B cell (primary cell): ENCODE measurements around the gene JCAD. TPM values are rescaled to one million over a fixed set of nuclear protein-coding genes. Genes with fewer than 3 reads are reported as not detected.

Source experiments
- ATAC-seq: fragments of 200-7000 bp; cut with Tn5 transposase; one replicate; pipeline ENCODE4 v1.10.0; 2021; ENCODE audit warnings: low read depth, mild to moderate bottlenecking, moderate number of reproducible peaks, moderate library complexity
- CTCF ChIA-PET: fragments of 350-600 bp; sonication (Branson Sonifier 250); formaldehyde crosslinking; loops from one replicate; lab custom pipeline; 2021; ENCODE audit warnings: antibody characterized with exemption, inconsistent platforms; lab: Charles Lee
- POLR2A ChIA-PET: fragments of 350-600 bp; sonication (Branson Sonifier 250); formaldehyde crosslinking; loops from one replicate; lab custom pipeline; 2021; ENCODE audit warnings: antibody characterized with exemption; lab: Charles Lee
- DNase-seq: peaks from one replicate; pipeline ENCODE4 v3.0.0; 2013
- H2AFZ ChIP-seq: 2 replicates; pipeline ENCODE4 v1.6.1; 2012; ENCODE audit warnings: mild to moderate bottlenecking, low read depth, low read length; ENCODE audit not compliant: insufficient read depth, poor library complexity, severe bottlenecking
- H3K27ac ChIP-seq, 2 donors: 1 replicate in 1 of 2; 2 replicates in 1 of 2; pipeline ENCODE4 v1.5.1; 2012 to 2013; ENCODE audit warnings: low read length in 2 of 2, mild to moderate bottlenecking in 2 of 2, moderate library complexity in 1 of 2
- H3K27me3 ChIP-seq, 4 experiments: fragments of 200-600 bp in 1 of 4; sonication (generic) in 1 of 4; replicated peaks in 1 of 4; 1 replicate in 2 of 4; 2 replicates in 2 of 4; pipeline versions ENCODE4 v1.6.1 to v1.7.0; 2013 to 2016; ENCODE audit warnings: low read length in 3 of 4, mild to moderate bottlenecking in 2 of 4, mixed read lengths in 1 of 4, moderate library complexity in 1 of 4; ENCODE audit not compliant: insufficient read depth in 4 of 4, control insufficient read depth in 3 of 4; ENCODE audit errors: control extremely low read depth in 1 of 4
- H3K36me3 ChIP-seq, 2 experiments: replicated peaks in 1 of 2; 1 replicate in 1 of 2; 2 replicates in 1 of 2; pipeline versions ENCODE4 v1.6.1 to v1.7.1; 2013; ENCODE audit warnings: low read length in 1 of 2; ENCODE audit not compliant: insufficient read depth in 2 of 2, control insufficient read depth in 1 of 2; ENCODE audit errors: control extremely low read depth in 1 of 2, extremely low read depth in 1 of 2
- H3K4me1 ChIP-seq, 2 donors: fragments of 200-600 bp in 1 of 2; sonication (generic) in 1 of 2; 1 replicate in 1 of 2; 2 replicates in 1 of 2; pipeline versions ENCODE4 v1.5.1 to v1.6.1; 2013 to 2017; ENCODE audit warnings: low read length in 2 of 2; ENCODE audit not compliant: control insufficient read depth in 2 of 2, insufficient read depth in 2 of 2
- H3K4me2 ChIP-seq: replicated peaks from 2 replicates; pipeline ENCODE3; 2012; ENCODE audit warnings: mild to moderate bottlenecking, low read depth, low read length; ENCODE audit not compliant: poor library complexity, severe bottlenecking
- H3K4me3 ChIP-seq, 5 experiments: fragments of 200-600 bp in 1 of 5; sonication (generic) in 1 of 5; 1 replicate in 3 of 5; 2 replicates in 2 of 5; pipeline versions ENCODE4 v1.5.1 to v1.7.0; 2011 to 2016; ENCODE audit warnings: low read length in 4 of 5, mild to moderate bottlenecking in 4 of 5, low read depth in 2 of 5, control low read depth in 1 of 5, moderate library complexity in 1 of 5; ENCODE audit not compliant: insufficient read depth in 1 of 5; ENCODE audit errors: control extremely low read depth in 1 of 5, extremely low read depth in 1 of 5
- H3K79me2 ChIP-seq: fragments of 200-600 bp; sonication (generic); one replicate; pipeline ENCODE4 v1.6.0; 2016; ENCODE audit warnings: low read length; ENCODE audit not compliant: control insufficient read depth, insufficient read depth
- H3K9ac ChIP-seq: fragments of 200-600 bp; sonication (generic); 2 replicates; pipeline ENCODE4 v1.6.1; 2017; ENCODE audit warnings: mild to moderate bottlenecking, low read length, moderate library complexity
- H3K9me3 ChIP-seq, 3 donors: one replicate each; pipeline versions ENCODE4 v1.6.1 to v1.7.1; 2013; ENCODE audit warnings: low read length in 2 of 3; ENCODE audit not compliant: control insufficient read depth in 2 of 3, insufficient read depth in 1 of 3; ENCODE audit errors: control extremely low read depth in 1 of 3
- H4K20me1 ChIP-seq: 2 replicates; pipeline ENCODE4 v1.6.0; 2012; ENCODE audit warnings: mild to moderate bottlenecking, low read length; ENCODE audit not compliant: insufficient read depth, control insufficient read depth, poor library complexity, severe bottlenecking
- H3K27ac Mint-ChIP-seq: one replicate; pipeline ENCODE4 v1.8.0; 2021; ENCODE audit warnings: mixed read lengths
- H3K27me3 Mint-ChIP-seq: one replicate; pipeline ENCODE4 v1.8.0; 2021; ENCODE audit warnings: mixed read lengths
- H3K4me1 Mint-ChIP-seq: one replicate; pipeline ENCODE4 v1.8.0; 2021; ENCODE audit warnings: mixed read lengths
- H3K4me3 Mint-ChIP-seq: one replicate; pipeline ENCODE4 v1.8.0; 2021; ENCODE audit warnings: mixed read lengths
- H3K9me3 Mint-ChIP-seq: one replicate; pipeline ENCODE4 v1.8.0; 2022; ENCODE audit warnings: mixed read lengths; ENCODE audit not compliant: insufficient read depth
- CTCF ChIP-seq: fragments of 200-600 bp; IDR thresholded peaks from one replicate; pipeline ENCODE4 v1.8.0; 2022; ENCODE audit warnings: antibody characterized with exemption, mild to moderate bottlenecking
- EZH2 ChIP-seq: IDR thresholded peaks from 2 replicates; pipeline ENCODE4 v1.6.1; 2012; ENCODE audit warnings: borderline replicate concordance, low read depth, mild to moderate bottlenecking, moderate library complexity, low read length; ENCODE audit not compliant: insufficient read depth, poor library complexity, severe bottlenecking
- WGBS: methylation state at CpG from one replicate; pipeline ENCODE4 v1.1.5; 2013; ENCODE audit warnings: missing lambda C conversion rate; ENCODE audit not compliant: insufficient coverage; 5-methylcytosine and 5-hydroxymethylcytosine counted together
- intact Hi-C: fragments of 100-400 bp; cut with micrococcal nuclease; formaldehyde crosslinking; loops from one replicate; pipeline ENCODE4 v1.10.0; 2022
- polyA plus RNA-seq: library from polyadenylated mRNA; depleted of rRNA; stranded (reverse); fragments of >200 nt; gene quantifications from 2 replicates; pipeline ENCODE4 v1.2.3, GENCODE V29; 2012
- total RNA-seq, 2 donors: library from RNA; stranded (reverse); fragments of 120-200 nt in 1 of 2; gene quantifications; 1 replicate in 1 of 2; 2 replicates in 1 of 2; pipeline versions ENCODE4 v1.2.3 to v1.2.4, GENCODE V29; 2013 to 2022

The JCAD gene
- total and polyA plus RNA-seq, 2 donors (not counting 1 experiment from before 2014, with no cell fraction given), result 0.37 TPM; not detected in 1

- no peak overlapping the region for H3K4me3 Mint-ChIP-seq
- CTCF ChIA-PET, result no interaction called here
- TF ChIP-seq CTCF (no peak), EZH2 (no peak)
- peaks cover 18% of the 10 kb centered on the region for H3K27me3 Mint-ChIP-seq
- H3K27ac Mint-ChIP-seq, result no peak overlapping the region
- H3K9me3 Mint-ChIP-seq, result no peaks in the 10 kb centered on the region
- Histone ChIP-seq H3K4me1 (no peaks in the 10 kb centered on the region), H3K4me2 (no peak overlapping the region), H3K27ac (no peak overlapping the region), H3K9me3 (no peaks in the 10 kb centered on the region), H3K9ac (no peak overlapping the region), H2AFZ (no peak overlapping the region), H3K36me3 (no peaks in the 10 kb centered on the region), H4K20me1 (no peaks in the 10 kb centered on the region), H3K27me3 (no peaks in the 10 kb centered on the region), H3K79me2 (no peaks in the 10 kb centered on the region), H3K4me3 (no peak overlapping the region)
- DNase-seq (no peak), ATAC-seq (no peak)
- no CpG with 5 or more reads among the region's 6 CpGs for WGBS
- POLR2A ChIA-PET, result no interaction called here
- H3K4me1 Mint-ChIP-seq, result no peaks in the 10 kb centered on the region
- intact Hi-C loops, result no loop called here
These were observed 13.8 kb upstream of the JCAD start for GRCh38 chr10:30073045-30073766.

DNA sequence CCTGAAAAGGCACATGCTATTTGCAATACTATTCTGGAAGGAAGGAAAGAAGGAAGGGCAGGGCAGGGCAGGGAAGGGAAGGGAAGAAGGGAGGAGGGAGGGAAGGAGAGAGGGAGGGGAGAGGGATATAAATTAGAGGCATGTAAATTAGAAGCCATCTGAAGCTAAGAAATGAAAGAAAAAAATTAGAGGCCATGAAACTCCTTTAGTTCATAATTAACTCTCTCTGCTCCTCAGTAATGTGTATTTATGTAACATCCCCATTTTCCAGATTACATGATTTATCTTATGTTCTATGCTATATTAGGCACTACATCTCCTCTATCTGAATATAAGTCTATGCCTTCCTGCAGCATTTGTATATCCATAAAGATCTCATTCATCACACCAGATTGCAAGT, 12.7 kb upstream of the JCAD start:
- TF ChIP-seq CTCF (no peak), EZH2 (no peak)
- no peak for DNase-seq
- CTCF ChIA-PET, result interaction anchor here (0.8 kb wide), 1 partner anchor 519 kb away, joined by 3 read pairs; no protein-coding TSS in a partner anchor
- no peak overlapping the region for H3K9ac ChIP-seq
- no peaks in the 10 kb centered on the region for H3K27me3 ChIP-seq
- Mint-ChIP-seq H3K4me3 (no peak overlapping the region), H3K27ac (no peak overlapping the region), H3K27me3 (peaks cover 12% of the 10 kb centered on the region), H3K9me3 (no peaks in the 10 kb centered on the region), H3K4me1 (no peaks in the 10 kb centered on the region)
- POLR2A ChIA-PET, result no interaction called here
- H3K4me2 ChIP-seq, result no peak overlapping the region
- H3K9me3 ChIP-seq, result no peaks in the 10 kb centered on the region
- no peaks in the 10 kb centered on the region for H3K79me2 ChIP-seq
- H3K4me1 ChIP-seq, result no peaks in the 10 kb centered on the region
- H2AFZ ChIP-seq, result no peak overlapping the region
- H3K36me3 ChIP-seq, result no peaks in the 10 kb centered on the region
- intact Hi-C loops, result no loop called here
- no peak for ATAC-seq
- H3K27ac ChIP-seq, result no peak overlapping the region
- H3K4me3 ChIP-seq, result no peak overlapping the region
- no peaks in the 10 kb centered on the region for H4K20me1 ChIP-seq
